Neuronal stem cell (in vitro differentiated cells): ENCODE results near the gene LTC4S.

Experiments used
- DNase-seq: peaks from one replicate; pipeline ENCODE4 v3.0.0-alpha.2; 2013; ENCODE audit warnings: low spot score
- H2AFZ ChIP-seq: one replicate; pipeline ENCODE4 v1.6.1; 2013; ENCODE audit warnings: mild to moderate bottlenecking, low read length, inconsistent platforms
- H2AK5ac ChIP-seq: 2 replicates; pipeline ENCODE4 v1.6.1; 2013; ENCODE audit warnings: low read depth, mild to moderate bottlenecking, inconsistent platforms, low read length, moderate library complexity, mixed read lengths
- H2BK120ac ChIP-seq: 2 replicates; pipeline ENCODE4 v1.6.1; 2013; ENCODE audit warnings: low read depth, mild to moderate bottlenecking, inconsistent platforms, low read length, moderate library complexity, mixed read lengths
- H2BK12ac ChIP-seq: one replicate; pipeline ENCODE4 v1.6.1; 2013; ENCODE audit warnings: low read length, inconsistent platforms
- H2BK15ac ChIP-seq: 2 replicates; pipeline ENCODE4 v1.6.1; 2013; ENCODE audit warnings: mild to moderate bottlenecking, low read length, inconsistent platforms, mixed read lengths
- H2BK5ac ChIP-seq: one replicate; pipeline ENCODE4 v1.6.1; 2013; ENCODE audit warnings: inconsistent platforms, mild to moderate bottlenecking, low read length, moderate library complexity
- H3K14ac ChIP-seq: one replicate; pipeline ENCODE4 v1.6.1; 2013; ENCODE audit warnings: low read length, inconsistent platforms
- H3K18ac ChIP-seq: 2 replicates; pipeline ENCODE4 v1.6.1; 2013; ENCODE audit warnings: low read length, inconsistent platforms
- H3K23ac ChIP-seq: 2 replicates; pipeline ENCODE4 v1.6.1; 2013; ENCODE audit warnings: low read depth, mild to moderate bottlenecking, mixed read lengths, low read length, inconsistent platforms; ENCODE audit not compliant: poor library complexity
- H3K27ac ChIP-seq: replicated peaks from 3 replicates; pipeline ENCODE4 v1.5.1; 2013; ENCODE audit warnings: low read length, inconsistent platforms
- H3K27me3 ChIP-seq, 3 experiments: 2 replicates each; pipeline ENCODE4 v1.6.1; 2013; ENCODE audit warnings: low read length in 3 of 3, mild to moderate bottlenecking in 2 of 3, inconsistent platforms in 1 of 3, low read depth in 1 of 3, mixed read lengths in 1 of 3, moderate library complexity in 1 of 3; ENCODE audit not compliant: control insufficient read depth in 3 of 3, insufficient read depth in 3 of 3
- H3K36me3 ChIP-seq, 2 donors: replicated peaks in 1 of 2; 2 replicates each; pipeline ENCODE4 v1.6.1; 2013; ENCODE audit warnings: low read length in 2 of 2; ENCODE audit not compliant: control insufficient read depth in 2 of 2, insufficient read depth in 2 of 2
- H3K4ac ChIP-seq: 2 replicates; pipeline ENCODE4 v1.6.1; 2013; ENCODE audit warnings: inconsistent platforms, mild to moderate bottlenecking, low read length, moderate library complexity
- H3K4me1 ChIP-seq, 2 donors: 1 replicate in 1 of 2; 2 replicates in 1 of 2; pipeline ENCODE4 v1.6.1; 2013; ENCODE audit warnings: low read length in 2 of 2, low read depth in 1 of 2; ENCODE audit not compliant: control insufficient read depth in 2 of 2, insufficient read depth in 1 of 2
- H3K4me2 ChIP-seq: one replicate; pipeline ENCODE4 v1.6.1; 2013; ENCODE audit warnings: mild to moderate bottlenecking, low read length, inconsistent platforms; ENCODE audit not compliant: insufficient read depth, poor library complexity, severe bottlenecking
- H3K4me3 ChIP-seq, 2 donors: 2 replicates each; pipeline ENCODE4 v1.5.1; 2013; ENCODE audit warnings: low read length in 2 of 2, mild to moderate bottlenecking in 2 of 2, inconsistent platforms in 1 of 2, moderate library complexity in 1 of 2
- H3K79me1 ChIP-seq: one replicate; pipeline ENCODE4 v1.6.1; 2013; ENCODE audit warnings: low read depth, mild to moderate bottlenecking, inconsistent platforms, low read length, moderate library complexity
- H3K9ac ChIP-seq: one replicate; pipeline ENCODE4 v1.6.1; 2013; ENCODE audit warnings: mild to moderate bottlenecking, low read depth, low read length, inconsistent platforms; ENCODE audit not compliant: poor library complexity
- H3K9me3 ChIP-seq, 2 donors: replicated peaks in 1 of 2; 2 replicates each; pipeline versions ENCODE3 to v1.6.1; 2013; ENCODE audit warnings: low read length in 2 of 2, mild to moderate bottlenecking in 2 of 2, inconsistent platforms in 1 of 2, low read depth in 1 of 2, mixed read lengths in 1 of 2, moderate library complexity in 1 of 2; ENCODE audit not compliant: control insufficient read depth in 2 of 2, insufficient read depth in 1 of 2
- H4K8ac ChIP-seq: one replicate; pipeline ENCODE4 v1.6.1; 2013; ENCODE audit warnings: low read depth, mild to moderate bottlenecking, inconsistent platforms, low read length, moderate library complexity
- H4K91ac ChIP-seq: one replicate; pipeline ENCODE4 v1.6.1; 2013; ENCODE audit warnings: low read length, low read depth, mild to moderate bottlenecking, inconsistent platforms; ENCODE audit not compliant: poor library complexity
- WGBS, 2 donors: extraction: QIAGEN DNeasy Blood & Tissue Kit; methylation state at CpG; one replicate each; pipeline ENCODE4 v1.1.7; 2013; ENCODE audit warnings: missing lambda C conversion rate in 2 of 2, mixed read lengths in 1 of 2; ENCODE audit not compliant: insufficient read length in 2 of 2, insufficient replicate concordance in 1 of 2; ENCODE audit errors: extremely low coverage in 2 of 2; 5-methylcytosine and 5-hydroxymethylcytosine counted together

Gene LTC4S

GRCh38 chr5:179812135-179812825 is 18.5 kb downstream of the LTC4S start:
- Histone ChIP-seq H3K18ac (peak overlapping the region; percentile 19), H2AFZ (no peak overlapping the region), H2AK5ac (no peak overlapping the region), H3K36me3 (peaks cover 11 to 45% of the 10 kb centered on the region in 2 donors), H3K9ac (no peak overlapping the region), H4K91ac (no peak overlapping the region), H2BK120ac (no peak overlapping the region), H3K14ac (no peak overlapping the region), H2BK12ac (no peak overlapping the region), H3K4ac (no peak overlapping the region), H3K27ac (no peak overlapping the region), H3K27me3 (peaks cover 0 to 4% (median 0%) of the 10 kb centered on the region in 3 experiments), H3K4me1 (peaks cover 0 to 3% of the 10 kb centered on the region in 2 donors), H3K4me2 (no peak overlapping the region), H3K9me3 (peaks cover 2 to 4% of the 10 kb centered on the region in 2 donors), H3K79me1 (no peaks in the 10 kb centered on the region), H2BK15ac (no peak overlapping the region), H3K23ac (no peak overlapping the region), H3K4me3 (peak overlapping the region in 1 of 2 donors; percentile 48), H2BK5ac (no peak overlapping the region), H4K8ac (no peak overlapping the region)
- no peak for DNase-seq
- WGBS, 2 donors: no CpG with 5 or more reads among the region's 27 CpGs

- Histone ChIP-seq H3K18ac (no peak overlapping the region), H3K4me3 (no peak overlapping the region), H2BK120ac (no peak overlapping the region), H3K4me1 (peaks cover 0 to 5% of the 10 kb centered on the region in 2 donors), H2BK15ac (no peak overlapping the region), H3K27me3 (peaks cover 0 to 4% (median 0%) of the 10 kb centered on the region in 3 experiments), H3K36me3 (peaks cover 11 to 45% of the 10 kb centered on the region in 2 donors), H2BK12ac (no peak overlapping the region), H3K79me1 (no peaks in the 10 kb centered on the region), H3K23ac (no peak overlapping the region), H3K14ac (no peak overlapping the region), H4K91ac (no peak overlapping the region), H3K9me3 (peaks cover 2 to 4% of the 10 kb centered on the region in 2 donors), H2AFZ (no peak overlapping the region), H3K9ac (no peak overlapping the region), H2AK5ac (no peak overlapping the region), H3K4ac (no peak overlapping the region), H4K8ac (no peak overlapping the region), H3K4me2 (no peak overlapping the region), H3K27ac (no peak overlapping the region), H2BK5ac (no peak overlapping the region)
- WGBS, 2 donors: no CpG with 5 or more reads among the region's 5 CpGs
- DNase-seq: no peak
Observed at GRCh38 chr5:179812997-179813607, 19.3 kb downstream of the LTC4S start.

GRCh38 chr5:179814090-179814489 is 20.3 kb downstream of the LTC4S start:
- no peak overlapping the region for H2BK120ac ChIP-seq
- H3K4me1 ChIP-seq: peaks cover 7 to 13% of the 10 kb centered on the region in 2 donors
- no peak overlapping the region for H3K9ac ChIP-seq
- no peak overlapping the region for H3K23ac ChIP-seq
- no peak overlapping the region for H2BK15ac ChIP-seq
- no peak overlapping the region for H3K27ac ChIP-seq
- H2AFZ ChIP-seq: no peak overlapping the region
- H3K18ac ChIP-seq: no peak overlapping the region
- no peak overlapping the region for H3K4me2 ChIP-seq
- no CpG with 5 or more reads among the region's 3 CpGs for WGBS, 2 donors
- H3K9me3 ChIP-seq: peaks cover 2 to 4% of the 10 kb centered on the region in 2 donors
- no peak overlapping the region for H2AK5ac ChIP-seq
- no peak overlapping the region for H2BK5ac ChIP-seq
- peaks cover 11 to 45% of the 10 kb centered on the region in 2 donors for H3K36me3 ChIP-seq
- H3K27me3 ChIP-seq: peaks cover 0 to 4% (median 0%) of the 10 kb centered on the region in 3 experiments
- H4K91ac ChIP-seq: no peak overlapping the region
- no peak overlapping the region for H2BK12ac ChIP-seq
- peaks cover 3% of the 10 kb centered on the region for H3K79me1 ChIP-seq
- no peak for DNase-seq
- no peak overlapping the region for H3K4me3 ChIP-seq
- no peak overlapping the region for H4K8ac ChIP-seq
- no peak overlapping the region for H3K14ac ChIP-seq
- no peak overlapping the region for H3K4ac ChIP-seq

GRCh38 chr5:179815491-179816249 is 21.9 kb downstream of the LTC4S start:
- Histone ChIP-seq H3K27me3 (peaks cover 0 to 4% (median 0%) of the 10 kb centered on the region in 3 experiments), H3K14ac (no peak overlapping the region), H3K4me3 (peak overlapping the region in 1 of 2 donors; percentile 26), H3K27ac (no peak overlapping the region), H3K79me1 (peaks cover 3% of the 10 kb centered on the region), H2AK5ac (no peak overlapping the region), H2BK15ac (no peak overlapping the region), H2BK12ac (no peak overlapping the region), H3K23ac (no peak overlapping the region), H3K36me3 (peaks cover 11 to 45% of the 10 kb centered on the region in 2 donors), H3K4me2 (no peak overlapping the region), H4K91ac (no peak overlapping the region), H3K9me3 (peaks cover 2% of the 10 kb centered on the region in 2 donors), H3K4ac (no peak overlapping the region), H3K18ac (no peak overlapping the region), H3K4me1 (peaks cover 21 to 25% of the 10 kb centered on the region in 2 donors), H4K8ac (no peak overlapping the region), H2AFZ (no peak overlapping the region), H2BK5ac (no peak overlapping the region), H3K9ac (no peak overlapping the region), H2BK120ac (no peak overlapping the region)
- no CpG with 5 or more reads among the region's 21 CpGs for WGBS, 2 donors
- DNase-seq: no peak
